Fibroblast of pulmonary artery (primary cell): ENCODE measurements around the gene PEX19.
"Not testable (repeated sequence)": the region's sequence is repeated elsewhere in the genome, so short reads cannot be mapped to it uniquely, and the experiment has no call there.

Source experiments
- DNase-seq: peaks from one replicate; pipeline ENCODE4 v3.0.0-alpha.2; 2010; ENCODE audit warnings: low read depth
- H3K4me3 ChIP-seq: replicated peaks from 2 replicates; pipeline ENCODE4 v1.5.1; 2011; ENCODE audit warnings: low read depth, mild to moderate bottlenecking, control low read depth, low read length, moderate library complexity
- CTCF ChIP-seq: IDR thresholded peaks from 2 replicates; pipeline ENCODE4 v1.5.1; 2011; ENCODE audit warnings: mild to moderate bottlenecking, control low read depth, low read length, inconsistent platforms; ENCODE audit errors: missing control alignments

The PEX19 gene

GRCh38 chr1:160293020-160293968, 8.4 kb upstream of the PEX19 start:
- no peak for TF ChIP-seq CTCF

GRCh38 chr1:160291248-160292220, 6.6 kb upstream of the PEX19 start:
- no peak overlapping the region for H3K4me3 ChIP-seq
- DNase-seq = peak; percentile 81
- TF ChIP-seq CTCF = peak; percentile 84

More at GRCh38 chr1:160293020-160293968, 8.4 kb upstream of the PEX19 start:
- no peak overlapping the region for H3K4me3 ChIP-seq
- DNase-seq = peak; percentile 13

- H3K4me3 ChIP-seq, DNase-seq: not testable (repeated sequence)
Measured at GRCh38 chr1:160287769-160288168, 2.8 kb upstream of the PEX19 start.

- DNase-seq = no peak
- no peak for TF ChIP-seq CTCF
- H3K4me3 ChIP-seq = peak overlapping the region; percentile 93
Measured at GRCh38 chr1:160285506-160285905, 573 bp upstream of the PEX19 start.

GRCh38 chr1:160284220-160284781, 632 bp downstream of the PEX19 start:
- peak overlapping the region; percentile 93 for H3K4me3 ChIP-seq
- DNase-seq = peak; percentile 75
- TF ChIP-seq CTCF = no peak

- H3K4me3 ChIP-seq = no peak overlapping the region
- DNase-seq = no peak
- no peak for TF ChIP-seq CTCF
Measured at GRCh38 chr1:160282807-160283206, 2.1 kb downstream of the PEX19 start.

- no peak overlapping the region for H3K4me3 ChIP-seq
- no peak for TF ChIP-seq CTCF
- DNase-seq = no peak
Measured at GRCh38 chr1:160277987-160278386, 6.9 kb downstream of the PEX19 start.
